ENCODE measurements around the gene TRIM52.

The TRIM52 gene

GRCh38 chr5:181255836-181256578 is 4.9 kb downstream of the TRIM52 start:
- no peak for DNase-seq

GRCh38 chr5:181255276-181255675 is 5.7 kb downstream of the TRIM52 start:
- no peak for DNase-seq

- DNase-seq, result no peak
Observed at GRCh38 chr5:181248277-181248676, 12.7 kb downstream of the TRIM52 start.

GRCh38 chr5:181246276-181247049 is 14.5 kb downstream of the TRIM52 start:
- DNase-seq, result peak; percentile 66

- no peak for DNase-seq
Observed at GRCh38 chr5:181245427-181246275, 15.3 kb downstream of the TRIM52 start.

GRCh38 chr5:181243564-181244343 is 17.2 kb downstream of the TRIM52 start, which contains the start of gene RACK1:
TSS of gene RACK1 (minus strand) at chr5:181243906. CDS start at chr5:181243800, 106 bp downstream.
- DNase-seq, result peak; percentile 89

GRCh38 chr5:181243018-181243563 is 17.9 kb downstream of the TRIM52 start:
- DNase-seq, result peak; percentile 38

GRCh38 chr5:181242031-181242451 is 18.9 kb downstream of the TRIM52 start:
- no peak for DNase-seq

GRCh38 chr5:181241393-181241975 is 19.5 kb downstream of the TRIM52 start:
- no peak for DNase-seq

GRCh38 chr5:181239062-181239663 is 21.8 kb downstream of the TRIM52 start:
- DNase-seq, result no peak

GRCh38 chr5:181237729-181238385 is 23.1 kb downstream of the TRIM52 start:
- no peak for DNase-seq

GRCh38 chr5:181236954-181237641 is 23.8 kb downstream of the TRIM52 start:
- no peak for DNase-seq

GRCh38 chr5:181236471-181236870 is 24.5 kb downstream of the TRIM52 start:
- no peak for DNase-seq

GRCh38 chr5:181235689-181236366 is 25.1 kb downstream of the TRIM52 start:
- no peak for DNase-seq

- no peak for DNase-seq
Observed at GRCh38 chr5:181235323-181235688, 25.6 kb downstream of the TRIM52 start.

GRCh38 chr5:181234455-181235306 is 26.3 kb downstream of the TRIM52 start:
- no peak for DNase-seq

- no peak for DNase-seq
Observed at GRCh38 chr5:181233801-181234454, 27.0 kb downstream of the TRIM52 start.

All from activated gamma-delta T cell treated with Interleukin-2 at 50 U/mL for 16 hours (primary cell).